ELF-1 (cell line): ENCODE data around the gene HLA-A.

ENCODE experiments used
- DNase-seq: peaks from one replicate; pipeline ENCODE4 v3.0.0-alpha.2; 2016; ENCODE audit warnings: low read depth, low spot score

The HLA-A gene

GRCh38 chr6:29986179-29986781 lies 43.9 kb downstream of the HLA-A start:
- no peak for DNase-seq

DNA sequence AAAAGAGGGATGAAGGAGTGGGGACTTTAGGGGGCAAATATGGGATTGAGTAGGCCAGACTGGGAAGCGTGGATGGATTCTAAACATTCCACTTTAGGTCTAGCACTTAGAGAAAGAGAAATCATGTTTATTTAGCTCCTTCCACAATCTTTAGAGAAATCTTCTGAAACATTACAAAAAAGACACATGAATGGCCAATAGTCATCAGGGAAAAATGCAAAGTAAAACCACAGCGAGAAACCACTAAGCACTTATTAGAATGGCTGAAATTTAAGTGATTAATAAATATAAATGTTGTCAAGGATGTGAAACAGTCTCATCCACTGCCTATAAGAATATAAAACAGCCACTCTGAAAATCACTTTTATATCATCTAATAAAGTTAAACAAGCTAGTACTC lies 46.9 kb downstream of the HLA-A start:
- no peak for DNase-seq

DNA sequence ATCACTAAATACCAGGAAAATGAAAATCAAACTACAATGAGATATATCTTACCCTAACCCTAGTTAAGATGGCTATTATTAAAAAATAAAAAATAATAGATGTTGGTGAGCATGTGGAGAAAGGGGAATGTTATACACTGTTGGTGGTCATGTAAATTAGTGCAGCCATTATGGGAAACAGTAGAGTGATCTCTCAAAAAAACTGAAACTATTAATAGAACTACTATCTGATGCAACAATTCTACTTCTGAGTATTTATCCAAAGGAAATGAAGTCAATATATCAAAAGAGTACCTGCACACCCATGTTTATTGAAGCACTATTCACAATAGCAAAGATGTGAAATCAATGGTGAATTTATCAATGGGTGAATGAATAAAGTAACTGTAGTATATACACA lies 48.6 kb downstream of the HLA-A start:
- no peak for DNase-seq

DNA sequence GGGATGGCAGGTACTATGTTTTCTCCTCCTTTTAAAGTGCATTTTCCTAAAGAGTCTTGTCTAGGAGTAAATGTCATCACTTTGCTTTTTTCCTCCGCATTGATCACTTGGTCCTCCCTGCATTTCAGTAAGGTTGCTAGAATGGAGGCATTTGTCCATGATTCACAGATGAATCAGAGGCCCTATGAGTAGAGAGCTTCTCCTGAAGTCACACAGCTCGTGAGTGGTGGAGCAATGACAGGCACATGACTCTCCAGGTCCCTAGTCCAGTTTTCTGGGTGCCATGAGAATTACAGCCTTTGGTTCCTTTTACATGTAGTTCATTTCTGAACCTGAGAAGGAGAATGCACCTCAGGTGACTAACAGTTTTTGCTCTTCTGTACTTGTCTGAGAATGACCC lies 50.5 kb downstream of the HLA-A start:
- DNase-seq, result no peak

GRCh38 chr6:29994826-29995225 lies 52.5 kb downstream of the HLA-A start:
- DNase-seq, result no peak

DNA sequence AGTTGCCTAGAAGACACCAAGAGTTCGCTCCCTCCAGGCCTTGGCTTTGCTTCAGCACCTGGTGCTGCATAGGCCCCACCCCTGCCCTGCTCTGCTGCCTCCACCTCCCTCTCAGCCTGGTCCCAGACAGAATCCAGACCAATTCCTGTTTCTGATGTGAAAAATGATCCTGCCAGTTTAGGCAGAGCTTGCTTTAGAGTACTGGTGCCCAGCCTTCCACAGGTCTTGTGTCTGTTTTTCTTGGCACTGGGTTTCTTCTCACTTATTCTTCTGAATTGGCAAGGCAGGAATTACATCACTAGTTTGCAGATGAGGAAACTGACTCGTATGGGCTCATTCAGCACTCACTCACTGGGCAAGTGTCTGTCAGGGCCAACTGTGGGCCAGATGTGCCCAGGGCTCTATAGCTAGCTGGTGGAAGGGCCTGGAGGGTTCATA lies 53.0 kb downstream of the HLA-A start:
- DNase-seq, result no peak
